Rectal smooth muscle tissue (tissue), 1 donor: ENCODE measurements around the gene SMS.

ENCODE experiments used
- H3K27ac ChIP-seq: one replicate; pipeline ENCODE4 v1.7.0; 2013; ENCODE audit warnings: low read depth, low read length, inconsistent platforms
- H3K27me3 ChIP-seq: one replicate; pipeline ENCODE4 v1.7.0; 2013; ENCODE audit warnings: low read length; ENCODE audit not compliant: control insufficient read depth, insufficient read depth
- H3K36me3 ChIP-seq: one replicate; pipeline ENCODE4 v1.7.0; 2013; ENCODE audit warnings: low read length; ENCODE audit not compliant: control insufficient read depth, insufficient read depth
- H3K4me1 ChIP-seq: one replicate; pipeline ENCODE4 v1.7.0; 2013; ENCODE audit warnings: low read length; ENCODE audit not compliant: control insufficient read depth, insufficient read depth
- H3K4me3 ChIP-seq: one replicate; pipeline ENCODE4 v1.7.0; 2013; ENCODE audit warnings: low read length
- H3K9ac ChIP-seq: one replicate; pipeline ENCODE4 v1.7.0; 2013; ENCODE audit warnings: low read length

Gene SMS

DNA sequence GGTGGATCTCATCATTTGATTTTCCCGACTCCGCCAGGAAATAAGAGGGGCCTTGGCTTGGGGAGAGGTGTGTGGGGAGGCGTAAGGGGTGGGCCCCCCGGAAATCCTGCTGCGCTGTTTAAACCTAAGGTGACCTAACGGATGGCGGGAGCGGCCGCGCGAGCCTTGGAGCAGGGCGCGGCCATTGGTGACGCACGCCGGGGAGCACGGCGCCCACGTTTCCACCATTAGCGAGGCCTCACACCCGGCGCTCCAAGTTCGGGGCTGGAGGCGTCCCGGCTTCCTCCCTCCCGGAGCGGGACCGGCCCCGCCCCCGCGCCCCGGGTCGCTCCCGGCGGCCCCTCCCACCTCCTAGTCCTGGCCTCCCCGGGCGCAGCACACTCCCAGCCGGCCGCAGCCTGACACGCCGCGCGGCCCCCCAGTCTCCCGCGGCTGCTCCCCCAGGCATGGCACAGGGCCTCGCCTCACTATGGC is at the start of gene SMS:
Gene SMS (plus strand): TSS at position 354 of the 474 bp plus-strand sequence. CDS start 116 bp downstream, at position 470.
- Histone ChIP-seq H3K27ac (peak within 1 kb of the TSS; percentile 71), H3K9ac (no peak within 1 kb of the TSS)

GRCh38 chrX:21905313-21905712 is 35.2 kb upstream of the SMS start:
- Histone ChIP-seq H3K27me3 (no peaks in the 10 kb centered on the region), H3K27ac (no peak overlapping the region), H3K9ac (no peak overlapping the region), H3K36me3 (no peaks in the 10 kb centered on the region), H3K4me1 (no peaks in the 10 kb centered on the region), H3K4me3 (no peak overlapping the region)

More for the DNA sequence above, at the start of gene SMS:
- Histone ChIP-seq H3K4me3 (peak within 1 kb of the TSS; percentile 62), H3K36me3 (no peaks in the 10 kb centered on the region), H3K27me3 (no peaks in the 10 kb centered on the region), H3K4me1 (no peaks in the 10 kb centered on the region)

DNA sequence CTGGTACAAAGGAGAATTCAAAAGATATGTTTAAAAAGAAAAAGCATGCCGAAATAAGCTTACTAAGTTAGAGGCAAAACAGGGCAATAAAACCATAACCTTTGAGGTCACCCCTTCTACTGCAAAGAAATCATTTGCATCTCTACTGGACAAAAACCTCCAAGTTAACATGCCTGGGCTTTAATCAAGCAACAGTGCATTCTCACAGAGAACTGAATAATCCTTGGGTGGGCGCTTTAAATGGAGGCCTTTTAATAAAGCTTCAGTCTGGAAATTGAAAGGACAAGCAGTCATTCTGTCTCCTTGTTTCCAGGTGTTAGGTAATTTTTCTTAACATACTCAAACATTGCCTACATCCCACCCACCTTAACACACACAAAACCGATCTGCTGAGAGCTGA is 34.6 kb upstream of the SMS start:
- Histone ChIP-seq H3K36me3 (no peaks in the 10 kb centered on the region), H3K4me1 (no peaks in the 10 kb centered on the region), H3K27me3 (no peaks in the 10 kb centered on the region), H3K9ac (no peak overlapping the region), H3K4me3 (no peak overlapping the region), H3K27ac (no peak overlapping the region)

GRCh38 chrX:21907260-21907659 is 33.2 kb upstream of the SMS start:
- Histone ChIP-seq H3K27ac (no peak overlapping the region), H3K9ac (no peak overlapping the region), H3K27me3 (no peaks in the 10 kb centered on the region), H3K4me3 (no peak overlapping the region), H3K36me3 (no peaks in the 10 kb centered on the region), H3K4me1 (no peaks in the 10 kb centered on the region)

DNA sequence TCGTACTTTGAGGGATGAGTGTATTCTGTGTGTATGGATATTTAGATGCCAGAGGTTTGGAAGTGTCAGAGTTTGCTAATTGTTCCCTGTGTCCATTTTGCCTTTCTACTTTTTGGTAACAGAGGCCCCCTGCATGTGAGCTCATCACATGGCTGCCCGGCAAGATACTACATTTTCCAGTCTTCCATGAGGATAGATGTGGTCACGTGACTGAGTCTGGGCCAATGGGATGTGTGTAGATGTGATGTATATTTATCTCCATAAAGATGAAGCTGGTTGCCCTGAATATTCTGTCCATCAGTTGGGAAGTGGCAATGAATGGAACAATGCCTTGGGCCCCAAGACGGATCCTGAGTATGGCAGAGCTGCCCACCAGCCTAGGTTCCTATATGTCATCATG is 29.0 kb upstream of the SMS start:
- no peaks in the 10 kb centered on the region for H3K27me3 ChIP-seq
- H3K27ac ChIP-seq, result no peak overlapping the region
- no peak overlapping the region for H3K4me3 ChIP-seq
- no peaks in the 10 kb centered on the region for H3K4me1 ChIP-seq
- H3K9ac ChIP-seq, result no peak overlapping the region
- H3K36me3 ChIP-seq, result no peaks in the 10 kb centered on the region

DNA sequence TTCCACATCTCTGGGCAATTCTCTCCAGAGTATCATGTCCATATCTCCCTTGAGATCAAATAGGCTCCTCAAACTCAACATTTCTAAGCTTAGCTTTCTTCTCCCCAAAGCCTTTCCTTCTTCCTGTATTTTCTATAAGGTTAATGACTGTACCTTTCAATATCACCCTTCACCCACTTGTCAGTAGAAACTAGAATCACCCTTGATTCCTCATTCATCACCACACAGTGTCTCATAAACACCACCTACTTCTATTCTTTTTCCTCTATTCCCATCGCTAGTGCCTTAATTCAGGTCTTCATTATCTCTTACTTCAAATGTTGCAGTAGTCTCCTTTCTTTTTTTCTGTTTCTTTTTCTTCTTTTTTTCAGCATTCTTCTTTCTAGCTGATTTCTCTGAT is 28.3 kb upstream of the SMS start:
- Histone ChIP-seq H3K4me3 (no peak overlapping the region), H3K9ac (no peak overlapping the region), H3K27ac (no peak overlapping the region), H3K27me3 (no peaks in the 10 kb centered on the region), H3K36me3 (no peaks in the 10 kb centered on the region), H3K4me1 (no peaks in the 10 kb centered on the region)

DNA sequence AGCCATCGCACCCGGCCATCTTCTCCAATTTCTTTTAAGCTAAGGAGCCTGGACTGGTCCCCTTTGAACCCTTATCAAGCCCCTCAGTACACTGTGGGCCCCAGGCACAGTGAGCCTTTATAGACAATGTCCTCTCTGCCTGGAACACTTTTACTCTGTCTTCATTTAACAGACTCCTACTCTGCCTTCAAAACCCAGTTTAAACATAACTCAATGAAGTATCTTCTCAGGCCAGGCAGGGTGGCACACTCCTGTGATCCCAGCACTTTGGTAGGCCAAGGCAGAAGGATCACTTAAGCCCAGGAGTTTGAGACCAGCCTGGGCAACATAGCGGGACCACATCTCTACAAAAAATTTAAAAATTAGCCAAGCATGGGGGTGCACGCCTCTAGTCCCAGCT is 27.5 kb upstream of the SMS start:
- Histone ChIP-seq H3K4me1 (no peaks in the 10 kb centered on the region), H3K9ac (no peak overlapping the region), H3K36me3 (no peaks in the 10 kb centered on the region), H3K4me3 (no peak overlapping the region), H3K27me3 (no peaks in the 10 kb centered on the region), H3K27ac (no peak overlapping the region)

DNA sequence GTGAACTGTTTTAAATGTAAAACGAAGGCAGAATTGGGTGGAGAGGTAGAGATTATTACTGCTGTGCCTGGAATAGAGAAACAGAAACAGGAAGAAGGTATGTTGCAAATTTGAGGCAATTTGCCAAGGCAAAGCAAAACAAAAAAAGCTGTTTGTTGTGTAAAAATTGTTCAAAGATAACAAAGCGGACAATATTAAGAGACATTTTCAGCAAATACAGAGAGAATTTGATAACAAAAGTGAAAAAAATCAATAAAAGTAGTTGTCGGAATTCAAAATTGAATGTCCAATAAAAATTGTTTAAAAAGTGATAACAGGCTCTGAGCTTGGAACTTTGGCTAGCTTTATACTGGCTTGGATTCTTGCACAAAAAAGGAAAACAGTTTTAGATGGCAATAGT is 14.4 kb upstream of the SMS start:
- H3K36me3 ChIP-seq, result no peaks in the 10 kb centered on the region
- no peaks in the 10 kb centered on the region for H3K4me1 ChIP-seq
- no peak overlapping the region for H3K27ac ChIP-seq
- H3K4me3 ChIP-seq, result no peak overlapping the region
- H3K27me3 ChIP-seq, result no peaks in the 10 kb centered on the region
- no peak overlapping the region for H3K9ac ChIP-seq

DNA sequence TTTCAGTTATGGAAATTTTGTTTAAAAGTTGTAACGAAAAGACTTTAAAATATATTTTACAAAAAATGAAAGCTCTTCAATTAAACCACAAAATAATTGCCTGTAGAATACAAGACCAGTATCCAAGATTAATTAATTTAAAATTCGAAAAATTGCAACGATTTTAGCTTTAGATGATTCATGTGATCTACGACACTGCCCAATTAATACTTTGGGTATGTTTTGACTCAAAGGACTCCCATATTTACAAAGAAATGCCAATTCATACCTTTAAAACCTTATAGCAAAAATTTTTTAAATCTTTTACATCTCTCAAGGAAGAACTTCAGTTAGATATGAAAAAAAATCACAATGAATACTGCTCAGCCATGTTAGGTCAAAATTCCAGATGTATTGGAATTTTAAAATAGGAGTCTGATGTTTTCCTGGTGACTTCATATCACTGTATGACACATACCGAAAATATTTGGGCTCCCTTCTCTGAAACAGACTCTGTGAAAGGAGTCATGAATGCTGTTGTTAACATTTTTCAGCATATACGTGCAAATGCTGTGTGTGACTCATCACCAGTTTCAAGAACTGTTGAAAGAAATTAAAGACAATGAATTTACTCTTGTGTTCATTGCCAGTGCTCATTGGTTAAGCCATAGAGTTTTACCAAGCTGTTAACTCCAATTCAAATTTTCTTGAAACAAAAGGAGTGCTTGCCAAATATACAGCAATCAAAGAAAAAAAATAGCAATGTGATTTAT is 13.8 kb upstream of the SMS start:
- Histone ChIP-seq H3K9ac (no peak overlapping the region), H3K4me1 (no peaks in the 10 kb centered on the region), H3K36me3 (no peaks in the 10 kb centered on the region), H3K4me3 (no peak overlapping the region), H3K27ac (no peak overlapping the region), H3K27me3 (no peaks in the 10 kb centered on the region)

GRCh38 chrX:21929209-21929608 is 11.3 kb upstream of the SMS start:
- Histone ChIP-seq H3K27me3 (no peaks in the 10 kb centered on the region), H3K4me1 (no peaks in the 10 kb centered on the region), H3K27ac (no peak overlapping the region), H3K36me3 (no peaks in the 10 kb centered on the region), H3K9ac (no peak overlapping the region), H3K4me3 (no peak overlapping the region)

- no peak overlapping the region for H3K9ac ChIP-seq
- no peak overlapping the region for H3K4me3 ChIP-seq
- H3K27me3 ChIP-seq, result no peaks in the 10 kb centered on the region
- H3K36me3 ChIP-seq, result no peaks in the 10 kb centered on the region
- no peaks in the 10 kb centered on the region for H3K4me1 ChIP-seq
- H3K27ac ChIP-seq, result no peak overlapping the region
These were observed 9.5 kb upstream of the SMS start for GRCh38 chrX:21930986-21931385.

DNA sequence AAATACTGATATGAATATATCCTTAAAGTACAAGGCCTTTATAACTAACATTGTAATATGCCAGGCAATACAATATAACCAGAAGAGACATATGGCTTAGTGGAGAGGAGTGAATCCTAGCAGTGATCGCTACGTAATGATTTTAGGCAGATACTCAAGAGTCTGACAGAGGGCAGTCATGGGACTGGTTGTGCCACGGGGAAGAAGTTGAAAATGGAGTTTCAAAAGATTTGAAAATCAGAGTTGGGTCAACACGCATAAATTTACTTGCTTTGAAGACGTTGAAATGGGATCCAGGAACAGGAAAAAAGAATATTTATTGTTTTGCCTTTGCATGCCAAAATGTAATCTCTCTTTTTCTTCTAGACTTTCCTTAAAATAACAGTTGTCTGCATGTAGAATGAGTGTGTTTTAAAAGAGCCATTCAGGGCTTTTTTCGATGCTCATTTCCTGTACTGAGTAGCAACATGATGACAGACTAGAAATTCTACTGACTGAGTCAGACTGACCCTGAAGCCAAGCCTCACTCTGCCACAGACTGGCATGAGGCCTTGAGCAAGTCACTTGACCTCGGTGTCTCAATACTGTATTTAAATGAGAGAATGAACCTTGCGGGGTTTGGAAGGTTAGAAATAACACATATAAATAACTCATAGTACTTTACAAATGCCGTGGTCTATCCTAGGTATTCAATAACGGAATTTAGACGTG is 8.1 kb upstream of the SMS start:
- Histone ChIP-seq H3K4me3 (no peak overlapping the region), H3K4me1 (no peaks in the 10 kb centered on the region), H3K27me3 (no peaks in the 10 kb centered on the region), H3K9ac (no peak overlapping the region), H3K36me3 (no peaks in the 10 kb centered on the region), H3K27ac (no peak overlapping the region)

DNA sequence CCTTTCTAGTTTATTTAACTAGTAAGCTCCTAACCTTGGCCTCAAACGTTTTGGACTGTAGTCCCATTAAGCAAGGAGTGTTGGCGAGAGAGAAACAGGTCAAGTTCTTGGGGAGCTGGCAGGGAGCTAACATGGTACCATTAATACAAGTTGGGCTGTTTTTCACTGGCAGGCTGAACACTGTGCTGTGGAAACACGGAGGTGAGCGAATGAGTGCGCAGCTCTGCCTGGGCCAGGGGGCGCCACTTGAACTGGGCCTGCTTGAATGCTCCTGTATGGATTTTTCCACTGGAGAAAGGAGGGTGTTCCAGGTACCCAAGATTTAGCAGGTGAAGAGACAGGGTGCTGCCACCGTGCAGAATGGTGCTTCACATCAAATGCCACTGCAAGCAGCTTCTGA is 7.4 kb upstream of the SMS start:
- Histone ChIP-seq H3K4me3 (no peak overlapping the region), H3K4me1 (no peaks in the 10 kb centered on the region)

More for the DNA sequence above, 7.4 kb upstream of the SMS start:
- Histone ChIP-seq H3K9ac (no peak overlapping the region), H3K36me3 (no peaks in the 10 kb centered on the region), H3K27ac (no peak overlapping the region), H3K27me3 (no peaks in the 10 kb centered on the region)
